ENCODE data around the gene WNT7B. TPM values are rescaled to one million over a fixed set of nuclear protein-coding genes. Genes with fewer than 3 reads are reported as not detected.
"Not testable (repeated sequence)": the region's sequence is repeated elsewhere in the genome, so short reads cannot be mapped to it uniquely, and the experiment has no call there.

WNT7B gene
- total RNA-seq, 1 donor from 2014 or later, result not detected

DNA sequence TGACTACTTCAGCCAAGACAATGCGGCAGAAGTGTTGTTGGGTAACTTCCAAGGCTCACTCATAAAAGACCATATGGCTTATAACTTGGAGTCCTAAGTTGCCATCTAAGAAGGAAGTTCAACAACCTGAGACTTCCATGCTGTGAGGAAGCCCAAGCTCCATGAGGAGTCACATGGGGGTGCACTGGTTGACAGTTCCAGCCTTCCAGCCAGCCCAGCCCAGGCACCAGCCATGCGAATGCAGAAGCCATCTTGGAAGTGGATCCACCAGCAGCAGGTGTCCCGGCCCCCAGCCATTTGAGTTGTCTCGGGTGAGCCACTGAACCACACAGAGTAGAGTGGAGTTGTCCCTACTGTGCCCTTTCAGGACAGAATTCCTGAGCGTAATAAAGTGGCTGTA is 32.8 kb upstream of the WNT7B start:
- DNase-seq (peak; percentile 38), ATAC-seq (ENCODE audit: poor library complexity) (no peak)
- intact Hi-C loops (cut with DNase I), result loop anchor here (10.0 kb wide), 1 partner anchor 65 kb away; no protein-coding TSS in a partner anchor

DNA sequence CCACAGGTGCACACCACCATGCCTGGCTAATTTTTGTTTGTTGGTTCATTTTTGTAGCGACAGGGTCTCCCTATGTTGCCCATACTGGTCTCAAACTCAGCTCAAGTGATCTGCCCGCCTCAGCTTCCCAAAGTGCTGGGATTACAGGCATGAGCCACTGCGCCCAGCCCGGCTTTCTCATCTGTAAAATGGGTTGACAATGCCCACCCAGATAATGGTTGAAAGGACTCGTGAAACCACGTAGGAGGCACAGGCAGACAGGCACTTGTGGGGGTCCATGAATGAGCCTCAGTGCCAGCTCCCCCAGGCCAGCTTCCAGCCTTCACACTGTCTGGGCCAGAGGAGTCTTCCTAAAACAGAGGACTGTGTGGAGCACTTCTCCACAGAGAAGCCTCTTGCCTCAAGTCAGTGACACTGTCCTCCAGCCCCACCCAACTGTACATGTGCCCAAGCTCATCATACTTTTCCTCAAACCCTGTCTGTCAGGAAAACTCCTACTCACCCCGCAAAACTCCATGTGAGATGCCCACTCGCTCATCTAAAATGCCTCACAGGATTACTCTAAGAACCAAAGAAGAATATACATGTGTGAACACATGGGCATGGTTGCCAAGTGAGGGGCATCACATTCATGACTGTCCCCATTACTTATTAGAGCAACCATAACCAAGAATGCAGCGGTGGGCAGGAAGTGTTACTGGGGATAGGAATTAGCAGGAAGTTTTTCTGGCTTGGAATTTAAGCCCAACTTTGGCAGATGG is 32.1 kb upstream of the WNT7B start:
- peak; percentile 30 for DNase-seq
- no peak for ATAC-seq (ENCODE audit: poor library complexity)
- intact Hi-C loops (cut with DNase I), result loop anchor here (10.0 kb wide), 1 partner anchor 66 kb away; no protein-coding TSS in a partner anchor

DNA sequence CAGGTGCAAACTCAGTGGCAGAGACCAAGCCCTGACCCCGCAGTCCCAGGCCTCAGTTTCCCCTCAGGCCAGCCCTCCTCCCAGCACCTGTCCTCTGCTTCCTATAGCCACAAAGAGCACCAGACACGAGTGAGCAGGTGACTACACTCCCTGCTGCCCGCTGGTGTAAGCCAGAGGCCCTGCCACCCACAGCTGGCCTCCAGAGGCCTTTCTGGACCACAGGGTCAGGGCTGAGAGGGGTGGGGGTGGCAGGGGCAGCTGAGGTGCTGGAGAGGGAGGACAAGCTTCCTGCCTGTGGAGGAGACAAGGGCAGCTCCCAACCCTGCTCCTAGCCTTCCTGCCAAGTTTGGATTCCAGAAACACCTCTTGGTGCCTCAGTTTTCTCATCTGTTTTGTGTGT is 31.3 kb upstream of the WNT7B start:
- no peak for DNase-seq
- ATAC-seq (ENCODE audit: poor library complexity), result no peak
- intact Hi-C loops (cut with DNase I), result loop anchor here (10.0 kb wide), 1 partner anchor 67 kb away; no protein-coding TSS in a partner anchor

DNA sequence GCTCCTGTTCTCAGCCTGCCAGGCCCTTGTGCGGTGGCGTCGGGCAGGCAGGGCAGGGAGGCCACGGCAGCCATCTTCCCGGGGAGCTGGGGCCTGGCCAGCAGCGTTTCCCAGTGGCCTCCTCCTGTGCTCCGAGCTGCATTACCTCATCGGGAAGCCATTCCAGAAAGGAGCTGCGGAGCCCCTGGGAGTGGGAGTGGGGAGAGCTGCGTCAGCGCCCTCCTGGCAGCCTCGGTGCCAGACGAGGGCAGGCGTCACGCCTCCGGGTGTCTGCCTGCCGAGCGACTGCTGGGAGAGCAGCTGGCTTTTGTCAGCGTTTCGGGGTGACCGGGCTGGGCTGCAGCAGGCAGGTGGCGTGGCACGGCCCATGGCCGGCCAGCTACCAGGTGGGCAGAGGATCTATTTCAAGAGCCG is 30.9 kb upstream of the WNT7B start:
- ATAC-seq (ENCODE audit: poor library complexity), result peak; percentile 70
- intact Hi-C loops (cut with DNase I), result loop anchor here (10.0 kb wide), 1 partner anchor 67 kb away; no protein-coding TSS in a partner anchor

DNA sequence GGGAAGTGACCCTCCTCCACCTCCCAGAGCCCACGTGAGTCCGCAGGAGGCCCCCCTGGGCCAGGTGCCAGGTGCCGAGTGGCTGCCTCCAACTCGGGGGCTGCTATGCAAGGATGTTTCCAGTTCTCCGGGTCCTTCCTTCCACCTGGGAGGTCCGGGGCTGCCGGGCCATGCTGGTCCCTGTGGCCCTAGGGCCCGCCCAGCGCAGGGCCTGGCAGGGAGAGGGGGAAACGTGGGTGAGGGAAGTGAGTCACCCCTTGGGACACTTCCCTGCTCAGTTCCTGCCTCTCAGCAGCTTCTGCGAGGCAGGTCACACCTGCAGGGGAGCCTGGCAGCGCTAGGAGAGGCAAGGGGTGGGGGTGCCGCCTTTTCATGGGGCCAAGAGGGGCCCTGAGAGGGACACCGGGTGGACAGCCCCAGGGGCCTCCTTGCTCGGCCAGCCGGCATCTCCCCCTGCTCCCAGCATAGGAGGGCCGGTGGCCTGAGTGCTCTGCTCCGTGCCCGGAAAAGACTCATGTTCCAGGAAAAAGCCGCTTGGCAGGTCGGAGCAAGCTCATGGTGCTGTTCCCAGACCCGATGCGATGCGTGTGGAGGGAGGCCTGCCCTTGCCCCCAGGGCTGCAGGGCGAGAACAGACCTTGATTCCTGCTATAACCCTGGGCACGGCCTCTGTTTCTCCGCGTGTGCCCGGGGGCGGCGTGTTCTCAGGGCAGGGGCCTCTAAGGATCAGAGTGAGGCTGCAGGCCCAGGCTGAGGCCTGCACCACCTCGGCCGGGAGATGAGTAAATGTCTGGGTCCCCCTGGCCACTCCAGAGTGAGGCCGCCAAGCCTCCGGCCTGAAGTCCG is 30.3 kb upstream of the WNT7B start:
- DNase-seq (peak; percentile 73), ATAC-seq (ENCODE audit: poor library complexity) (peak; percentile 45)
- intact Hi-C loops (cut with DNase I), result loop anchor here (10.0 kb wide), 1 partner anchor 68 kb away; no protein-coding TSS in a partner anchor

More for the DNA sequence above, 30.9 kb upstream of the WNT7B start:
- DNase-seq, result peak; percentile 91

DNA sequence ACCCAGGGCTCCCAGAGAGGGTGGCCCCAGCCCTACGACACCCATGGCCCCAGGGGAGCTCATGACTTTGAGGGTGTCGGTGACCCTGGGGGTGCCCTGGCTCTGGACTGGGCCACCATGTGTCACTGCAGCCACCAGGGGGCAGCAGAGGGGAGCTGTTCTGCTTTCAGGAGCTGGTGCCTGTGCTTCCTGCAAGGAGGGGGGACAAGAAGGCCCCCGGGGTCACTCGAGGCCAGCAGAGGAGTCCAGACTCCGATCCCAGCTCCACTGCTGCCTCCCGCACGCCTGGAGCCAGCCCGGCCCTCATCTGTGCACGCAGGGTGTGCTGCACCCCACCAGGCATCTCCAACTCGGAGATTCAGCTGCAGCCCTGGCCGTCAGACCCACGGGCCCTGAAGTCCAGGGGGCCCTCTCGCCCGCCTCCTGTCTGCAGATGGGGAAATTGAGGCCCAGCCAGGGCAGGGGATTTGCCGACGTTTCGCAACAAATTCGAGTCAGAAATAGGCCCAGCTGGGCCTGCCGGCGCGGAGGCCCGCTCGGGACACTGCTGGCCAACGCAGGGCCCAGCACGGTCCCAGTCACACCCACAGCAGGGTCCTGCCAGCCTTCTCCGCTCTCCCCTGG is 29.5 kb upstream of the WNT7B start:
- peak; percentile 81 for ATAC-seq (ENCODE audit: poor library complexity)
- intact Hi-C loops (cut with DNase I), result loop anchor here (10.0 kb wide), 1 partner anchor 68 kb away; no protein-coding TSS in a partner anchor
- DNase-seq, result peak; percentile 96

DNA sequence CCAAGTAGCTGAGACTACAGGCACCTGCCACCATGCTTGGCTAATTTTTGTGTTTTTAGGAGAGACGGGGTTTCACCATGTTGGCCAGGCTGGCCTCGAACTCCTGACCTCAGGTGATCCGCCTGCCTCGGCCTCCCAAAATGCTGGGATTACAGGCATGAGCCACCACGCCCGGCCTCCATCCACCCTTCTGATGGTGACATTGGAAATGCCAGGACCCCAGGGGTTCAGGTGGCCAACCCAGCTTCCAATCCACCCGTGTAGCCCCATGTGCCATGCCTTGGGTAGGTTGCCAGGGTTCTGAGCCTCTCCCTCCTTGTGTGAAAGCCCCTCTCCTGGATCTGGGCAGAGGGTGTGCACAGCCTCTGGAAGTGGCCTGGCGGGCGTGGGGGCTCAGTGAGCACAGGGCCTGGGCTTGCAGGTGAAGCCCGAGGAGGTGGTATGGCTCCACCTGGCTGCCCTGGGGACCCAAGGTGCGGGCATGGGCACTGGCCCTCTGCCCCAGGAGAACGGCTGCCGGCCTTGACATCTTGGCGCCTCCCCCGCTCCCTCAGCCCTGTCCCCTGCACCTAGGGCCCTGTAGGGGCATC is 28.2 kb upstream of the WNT7B start:
- DNase-seq, result peak; percentile 40
- intact Hi-C loops (cut with DNase I), result loop anchor here (10.0 kb wide), 1 partner anchor 70 kb away; no protein-coding TSS in a partner anchor
- ATAC-seq (ENCODE audit: poor library complexity), result not testable (repeated sequence)

DNA sequence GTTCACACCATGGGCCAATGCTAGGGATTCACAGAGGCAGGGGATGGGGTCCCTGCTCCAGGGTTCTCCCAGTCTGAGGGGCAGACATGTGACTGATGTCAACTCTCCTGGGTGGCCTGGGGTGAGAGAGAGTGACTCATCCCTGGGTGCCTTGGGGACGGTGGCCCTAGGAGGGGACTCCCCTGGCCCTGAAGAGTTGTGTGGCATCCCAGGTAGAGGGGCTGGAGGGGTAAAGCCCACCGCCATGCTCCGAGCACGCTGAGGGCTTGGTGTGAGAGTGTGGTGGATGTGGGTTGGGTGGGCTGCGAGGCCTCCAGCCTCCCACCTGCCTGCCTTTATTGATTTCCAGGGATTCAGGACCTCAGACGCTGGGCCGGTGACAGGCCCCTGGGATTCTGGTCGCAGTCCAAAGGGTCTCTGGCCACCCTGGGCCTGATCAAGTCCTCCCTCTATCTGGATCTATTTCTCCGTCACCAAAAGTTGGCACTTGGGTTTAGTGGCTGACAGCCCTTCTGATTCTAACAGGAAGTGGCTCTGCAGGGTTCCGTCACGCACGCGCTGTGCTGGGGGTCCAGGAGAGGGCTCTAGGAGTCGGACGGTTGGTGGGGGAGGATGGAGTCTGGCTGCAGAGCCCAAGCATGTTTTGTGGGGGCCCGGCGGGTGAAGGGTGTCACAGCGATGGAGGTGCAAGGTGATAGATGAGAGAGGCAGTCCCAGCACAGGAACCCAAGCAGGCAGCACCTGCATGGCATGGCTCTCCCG is 27.3 kb upstream of the WNT7B start:
- DNase-seq (peak; percentile 46), ATAC-seq (ENCODE audit: poor library complexity) (no peak)
- intact Hi-C loops (cut with DNase I), result loop anchor here (10.0 kb wide), 1 partner anchor 71 kb away; no protein-coding TSS in a partner anchor

DNA sequence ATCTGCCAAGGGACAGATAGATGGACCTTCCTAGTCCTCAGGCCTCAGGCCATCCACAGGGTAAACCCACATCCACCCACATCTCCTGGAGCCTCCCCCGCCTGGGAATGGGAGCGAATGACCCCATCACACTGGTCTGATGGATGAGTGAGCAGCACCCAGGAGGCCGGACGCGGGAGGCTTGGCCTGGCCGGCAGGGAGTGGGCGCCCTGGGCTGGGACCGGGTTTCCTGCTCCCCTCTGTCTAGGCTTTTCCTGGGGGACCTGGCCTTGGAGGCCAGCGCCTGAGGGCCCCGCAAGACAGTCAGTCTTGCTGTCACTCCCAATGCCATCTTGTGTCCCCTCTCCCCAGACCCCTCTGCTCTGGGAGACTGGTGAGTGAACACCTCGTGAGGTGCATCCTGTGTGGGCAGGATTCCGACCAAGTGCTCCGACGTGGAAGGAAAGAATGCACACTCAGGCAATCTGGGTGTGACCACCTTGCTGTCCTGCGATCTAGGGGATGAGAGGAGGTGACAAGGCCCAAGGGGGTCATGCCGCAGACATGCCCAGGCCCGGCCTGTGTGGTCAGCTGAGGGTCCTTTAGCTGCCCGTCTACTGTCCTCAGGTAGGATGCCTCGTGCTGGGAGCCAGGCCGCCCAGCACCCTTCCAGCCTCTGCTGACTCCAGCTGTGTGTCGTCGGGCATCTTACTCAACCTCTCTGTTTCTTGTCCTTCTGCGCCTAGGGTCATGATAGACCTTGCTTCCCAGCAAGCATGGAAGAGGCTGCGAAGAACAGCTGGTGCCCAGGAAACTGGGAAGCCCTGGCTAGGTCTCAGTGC is 26.5 kb upstream of the WNT7B start:
- intact Hi-C loops (cut with DNase I), result loop anchor here (10.0 kb wide), 1 partner anchor 71 kb away; no protein-coding TSS in a partner anchor
- peak; percentile 50 for DNase-seq
- no peak for ATAC-seq (ENCODE audit: poor library complexity)

DNA sequence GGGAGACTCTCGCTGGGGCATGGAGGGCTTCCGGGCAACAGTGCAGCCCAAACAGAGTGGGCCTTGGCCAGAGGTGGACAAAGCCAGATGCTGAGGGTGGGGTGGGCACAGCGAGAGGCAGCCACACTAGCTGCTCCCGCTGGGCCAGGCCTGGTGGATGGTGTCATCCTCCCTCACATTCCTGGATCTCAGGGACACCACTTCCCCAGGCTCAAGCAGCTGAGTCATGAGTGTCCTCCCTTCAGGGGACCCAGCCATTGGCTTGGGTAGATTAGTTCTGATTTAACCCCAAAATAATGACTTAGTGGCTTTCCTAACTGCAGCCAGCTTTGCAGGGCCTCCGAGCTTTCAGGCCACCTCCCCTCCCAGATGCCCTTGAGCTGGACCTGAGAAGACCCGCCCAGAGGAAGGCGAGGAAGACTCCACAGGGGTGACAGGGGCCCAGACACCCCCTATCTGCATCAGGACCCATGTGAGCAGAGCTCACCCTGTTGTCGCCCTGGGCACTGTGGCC is 25.9 kb upstream of the WNT7B start:
- intact Hi-C loops (cut with DNase I), result loop anchor here (10.0 kb wide), 1 partner anchor 72 kb away; no protein-coding TSS in a partner anchor
- ATAC-seq (ENCODE audit: poor library complexity), result no peak
- peak; percentile 48 for DNase-seq

DNA sequence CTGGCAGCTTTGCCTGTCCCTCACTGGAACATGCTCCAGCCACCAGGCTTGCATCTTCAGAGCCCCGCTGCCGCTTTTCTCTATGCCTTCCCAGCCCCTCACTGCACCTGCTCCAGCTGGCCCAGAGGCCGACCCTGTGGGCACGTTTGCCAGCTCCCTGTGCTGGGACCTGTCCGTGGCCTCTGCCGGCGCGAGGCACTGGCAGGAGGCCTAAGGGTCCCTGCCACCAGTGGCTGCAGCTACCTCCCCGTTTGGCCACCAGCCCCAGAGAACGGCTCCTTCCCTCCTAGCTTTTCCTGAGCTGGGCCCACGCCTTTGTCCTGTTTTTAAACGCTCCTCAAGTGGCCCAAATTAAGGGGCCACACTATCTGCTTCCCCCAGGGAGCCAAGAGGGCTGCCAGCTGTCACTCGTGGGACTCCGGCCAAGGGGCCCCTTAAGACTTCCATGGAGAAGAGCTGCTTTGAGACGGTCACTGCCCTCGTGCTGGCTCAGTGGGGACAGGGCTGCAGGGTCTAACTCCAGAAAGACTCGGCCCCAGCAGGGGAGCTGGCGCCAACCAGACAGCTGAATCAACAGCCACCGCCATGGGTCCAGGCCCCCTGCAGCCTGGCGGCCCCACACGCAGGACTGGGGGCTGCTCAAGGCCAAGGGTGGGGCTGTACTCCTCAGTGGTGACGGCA is 24.6 kb upstream of the WNT7B start:
- intact Hi-C loops (cut with DNase I), result loop anchor here (10.0 kb wide), 1 partner anchor 73 kb away; no protein-coding TSS in a partner anchor
- ATAC-seq (ENCODE audit: poor library complexity) (no peak), DNase-seq (peak; percentile 57)

DNA sequence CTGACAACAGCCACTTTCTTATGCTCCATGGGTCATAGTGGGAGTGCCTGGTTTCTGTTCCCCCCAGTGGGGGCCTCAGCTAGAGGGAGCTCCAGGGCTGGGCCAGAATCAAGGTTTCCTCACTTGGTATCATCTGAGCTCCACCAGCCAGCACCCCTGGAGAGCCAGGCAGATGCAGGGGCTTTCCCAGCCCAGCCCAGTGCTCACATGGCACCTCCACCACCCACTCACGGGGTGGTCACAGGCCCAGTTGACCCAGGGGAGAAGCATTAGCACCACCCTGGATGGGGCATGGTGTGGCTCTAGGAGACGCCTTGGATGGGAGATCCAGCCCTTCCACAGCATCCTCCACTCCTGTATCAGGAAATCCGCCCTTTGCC is 24.1 kb upstream of the WNT7B start:
- ATAC-seq (ENCODE audit: poor library complexity) (no peak), DNase-seq (peak; percentile 31)
- intact Hi-C loops (cut with DNase I), result loop anchor here (10.0 kb wide), 1 partner anchor 74 kb away; no protein-coding TSS in a partner anchor

DNA sequence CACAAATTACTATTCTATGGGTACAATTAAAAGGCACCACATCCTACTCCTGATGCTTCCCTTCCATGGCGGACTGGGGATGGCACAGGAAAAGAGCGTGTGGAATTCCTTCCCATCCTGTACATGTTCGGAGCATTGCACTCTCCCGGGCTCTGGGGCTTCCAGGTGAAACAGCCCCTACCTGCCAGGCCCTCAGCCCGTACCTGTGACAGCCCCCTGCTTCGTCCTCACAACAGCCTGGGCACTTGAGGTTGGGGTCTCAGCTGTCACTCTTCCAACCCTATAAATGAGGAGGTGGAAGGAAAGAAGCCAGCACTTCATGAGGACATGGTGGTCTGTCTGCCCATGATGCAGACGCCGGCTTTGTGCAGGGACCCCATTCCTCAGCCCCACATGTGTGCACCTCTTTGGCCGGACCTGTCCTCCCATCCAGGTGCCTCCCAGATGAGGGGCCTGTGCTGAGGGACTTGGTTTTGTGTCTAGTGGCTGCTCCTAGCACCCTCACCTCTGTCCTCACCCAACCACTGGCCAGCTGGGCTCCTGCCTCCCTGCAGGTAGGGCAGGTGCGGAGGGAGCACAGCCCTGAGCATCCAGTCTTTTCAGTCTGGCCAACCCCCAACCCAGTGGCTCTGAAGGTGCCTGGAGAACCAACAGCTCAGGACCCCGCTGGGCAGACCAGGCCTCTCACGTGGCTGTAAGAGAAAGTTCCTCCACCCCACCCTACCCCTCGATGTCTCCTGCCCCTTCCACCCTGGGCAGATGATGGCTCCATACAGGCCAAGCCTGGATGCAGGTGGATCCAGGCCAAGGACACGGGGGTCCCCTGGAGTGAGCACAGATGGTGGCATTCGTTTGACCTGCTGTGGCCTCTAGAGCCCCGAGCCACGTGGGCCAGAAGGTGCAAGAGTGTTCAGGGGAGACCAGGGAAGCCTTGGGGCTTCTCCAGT is 23.4 kb upstream of the WNT7B start:
- intact Hi-C loops (cut with DNase I), result loop anchor here (10.0 kb wide), 1 partner anchor 74 kb away; no protein-coding TSS in a partner anchor
- DNase-seq (peak; percentile 24), ATAC-seq (ENCODE audit: poor library complexity) (no peak)

DNA sequence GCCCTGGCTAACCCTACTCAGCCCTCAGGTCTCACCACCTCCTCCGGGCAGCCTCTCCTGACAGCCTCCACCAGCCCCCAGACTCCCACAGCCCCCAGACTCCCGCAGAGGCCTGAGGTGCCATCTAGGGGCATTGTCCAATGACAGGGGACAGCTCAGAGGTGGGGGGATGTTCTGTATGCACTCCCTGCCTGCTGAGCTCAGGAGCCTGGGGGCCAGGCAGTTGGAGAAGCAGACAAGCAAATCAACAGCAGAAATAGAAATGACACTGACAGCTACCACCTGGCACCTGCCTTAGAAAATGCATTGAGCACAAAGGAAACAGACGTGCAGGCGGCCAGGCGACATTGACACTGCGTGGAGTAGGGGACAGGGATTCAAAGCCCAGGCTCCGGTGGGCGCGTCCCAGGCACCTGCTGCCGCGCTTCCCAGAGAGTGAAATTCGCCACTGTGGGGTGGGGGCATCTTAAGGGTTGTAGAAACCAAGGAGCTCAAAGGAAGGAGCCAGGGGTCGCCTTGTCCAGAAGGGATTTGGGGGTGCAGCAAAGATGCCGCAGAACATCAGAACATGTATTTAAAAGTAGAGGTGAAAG is 22.5 kb upstream of the WNT7B start:
- ATAC-seq (ENCODE audit: poor library complexity) (no peak), DNase-seq (peak; percentile 39)
- intact Hi-C loops (cut with DNase I), result no loop called here

Data from Right ventricle myocardium superior (tissue), 1 donor.